DMS53 treated with DMSO at 0.1 percent for 48 hours (cell line): ENCODE measurements around the gene BMP5.
A peak's percentile ranks its signal among the peaks of the same experiment; 100 is the strongest.

ENCODE experiments used
- DNase-seq: peaks from one replicate; lab custom pipeline; 2025; ENCODE audit not compliant: unreplicated experiment; lab: John Stamatoyannopoulos, UW

Gene BMP5

GRCh38 chr6:55726144-55726543, 149.2 kb downstream of the BMP5 start:
- no peak for DNase-seq

GRCh38 chr6:55714831-55715230, 160.6 kb downstream of the BMP5 start:
- DNase-seq = no peak

GRCh38 chr6:55713436-55713835, 162.0 kb downstream of the BMP5 start:
- DNase-seq = peak; percentile 13

- no peak for DNase-seq
Observed at GRCh38 chr6:55708711-55709110, 166.7 kb downstream of the BMP5 start.

- DNase-seq = no peak
Observed at GRCh38 chr6:55705451-55706440, 169.6 kb downstream of the BMP5 start.

GRCh38 chr6:55704421-55704820, 171.0 kb downstream of the BMP5 start:
- DNase-seq = no peak
